A549 (cell line): ENCODE data around the gene PPP2R5E. TPM values are rescaled to one million over a fixed set of nuclear protein-coding genes. Genes with fewer than 3 reads are reported as not detected.

Experiments used
- ATAC-seq, 2 experiments: fragments of 200-7000 bp in 1 of 2; fragments of >200 bp in 1 of 2; cut with Nextera tagmentation in 1 of 2; cut with Tn5 transposase in 1 of 2; 3 replicates each; pipeline versions ENCODE4 v1.8.0 to v1.9.1; 2018 to 2020; ENCODE audit warnings: mild to moderate bottlenecking in 1 of 2, moderate library complexity in 1 of 2
- CTCF ChIA-PET: fragments of 300-600 bp; sonication (Branson Sonifier 250); formaldehyde crosslinking; extraction: SDS; loops from one replicate; lab custom pipeline; 2021; ENCODE audit warnings: antibody characterized with exemption, inconsistent platforms; lab: Yijun Ruan, JAX
- POLR2A ChIA-PET: fragments of 350-600 bp; formaldehyde crosslinking; extraction: SDS; loops from one replicate; lab custom pipeline; 2021; ENCODE audit warnings: antibody characterized with exemption, inconsistent platforms; lab: Yijun Ruan, JAX
- DNase-seq, 2 experiments: peaks; one replicate each; pipeline versions ENCODE4 v3.0.0 to v3.0.0-alpha.2; 2011 to 2016; ENCODE audit warnings: low read depth in 1 of 2, low spot score in 1 of 2
- FAIRE-seq: peaks from 2 replicates; lab custom pipeline; 2011; peaks lifted over from hg19 to GRCh38; lab: Jason Lieb, UNC
- H3K27ac ChIP-seq, 2 experiments: fragments of >200 bp; sonication (Bioruptor Twin); formaldehyde crosslinking; 3 replicates each; pipeline ENCODE4 v1.5.1; 2016 to 2017
- H3K4me1 ChIP-seq: fragments of >200 bp; sonication (Bioruptor Twin); formaldehyde crosslinking; 3 replicates; pipeline ENCODE4 v1.6.1; 2016
- H3K4me2 ChIP-seq: fragments of >200 bp; sonication (Bioruptor Twin); formaldehyde crosslinking; 3 replicates; pipeline ENCODE4 v1.6.1; 2016
- H3K4me3 ChIP-seq: fragments of >200 bp; sonication (Bioruptor Twin); formaldehyde crosslinking; 3 replicates; pipeline ENCODE4 v1.5.1; 2016
- H3K9me3 ChIP-seq: fragments of >200 bp; sonication (Bioruptor Twin); formaldehyde crosslinking; 3 replicates; pipeline ENCODE4 v1.6.1; 2016
- CBX8 ChIP-seq: fragments of 200-600 bp; sonication (generic); IDR thresholded peaks from 2 replicates; pipeline ENCODE4 v1.6.1; 2016
- EHF ChIP-seq: fragments of 250-450 bp; sonication (Bioruptor Pico); IDR thresholded peaks from 2 replicates; pipeline ENCODE4 v1.5.0; 2020; ENCODE audit warnings: mild to moderate bottlenecking
- ELK1 ChIP-seq: fragments of 150-350 bp; IDR thresholded peaks from 2 replicates; pipeline ENCODE4 v1.6.1; 2014; ENCODE audit warnings: low read depth, mild to moderate bottlenecking, low read length
- EP300 ChIP-seq, 2 experiments: fragments of >200 bp; sonication (Bioruptor Twin); formaldehyde crosslinking; IDR thresholded peaks; 2 replicates in 1 of 2; 3 replicates in 1 of 2; pipeline ENCODE4 v1.6.1; 2016 to 2017
- FOSB ChIP-seq: fragments of 250-450 bp; sonication (Bioruptor Pico); IDR thresholded peaks from 2 replicates; pipeline ENCODE4 v1.5.0; 2020; ENCODE audit warnings: mild to moderate bottlenecking, moderate library complexity
- HDAC2 ChIP-seq: fragments of 200-600 bp; sonication (generic); IDR thresholded peaks from 2 replicates; pipeline ENCODE4 v1.6.1; 2016
- HES2 ChIP-seq: fragments of >200 bp; sonication (Bioruptor Twin); formaldehyde crosslinking; IDR thresholded peaks from 2 replicates; pipeline ENCODE4 v1.6.1; 2016
- HMGXB4 ChIP-seq: fragments of 250-450 bp; sonication (Bioruptor Pico); IDR thresholded peaks from 2 replicates; pipeline ENCODE4 v1.5.0; 2021; ENCODE audit warnings: mild to moderate bottlenecking, moderate library complexity, borderline replicate concordance
- HOXB13 ChIP-seq: fragments of 250-450 bp; sonication (Bioruptor Pico); IDR thresholded peaks from 2 replicates; pipeline ENCODE4 v1.5.0; 2020; ENCODE audit warnings: low read depth, mild to moderate bottlenecking, moderate library complexity
- KDM1A ChIP-seq: fragments of 200-600 bp; sonication (generic); IDR thresholded peaks from 2 replicates; pipeline ENCODE4 v1.6.1; 2016; ENCODE audit warnings: low read depth, mild to moderate bottlenecking
- MAZ ChIP-seq: fragments of 150-350 bp; IDR thresholded peaks from 2 replicates; pipeline ENCODE4 v1.6.1; 2014; ENCODE audit warnings: antibody characterized with exemption, low read depth, low read length, borderline replicate concordance
- NFE2L2 ChIP-seq: fragments of 150-350 bp; conservative IDR thresholded peaks from 2 replicates; pipeline ENCODE4 v1.6.1; 2014; ENCODE audit warnings: low read length
- NPAS2 ChIP-seq: fragments of 250-450 bp; sonication (Bioruptor Pico); IDR thresholded peaks from 2 replicates; pipeline ENCODE4 v1.8.0; 2022; ENCODE audit warnings: mild to moderate bottlenecking, moderate library complexity, borderline replicate concordance
- PBX3 ChIP-seq: IDR thresholded peaks from 2 replicates; pipeline ENCODE4 v1.6.1; 2012
- RAD21 ChIP-seq, 2 experiments: fragments of >200 bp in 1 of 2; sonication (Bioruptor Twin) in 1 of 2; formaldehyde crosslinking in 1 of 2; IDR thresholded peaks in 1 of 2; conservative IDR thresholded peaks in 1 of 2; 2 replicates in 1 of 2; 3 replicates in 1 of 2; pipeline ENCODE4 v1.6.1; 2012 to 2018; ENCODE audit warnings: inconsistent platforms in 1 of 2
- RARB ChIP-seq: fragments of 250-450 bp; sonication (Bioruptor Pico); IDR thresholded peaks from 2 replicates; pipeline ENCODE4 v1.8.0; 2021; ENCODE audit warnings: mild to moderate bottlenecking, moderate library complexity
- RCOR1 ChIP-seq: fragments of 150-350 bp; IDR thresholded peaks from 2 replicates; pipeline ENCODE4 v1.6.1; 2014; ENCODE audit warnings: antibody characterized with exemption, low read length, low read depth
- REST ChIP-seq: fragments of 200-600 bp; sonication (generic); IDR thresholded peaks from 2 replicates; pipeline ENCODE4 v1.6.1; 2016; ENCODE audit warnings: antibody characterized with exemption, mild to moderate bottlenecking, moderate library complexity
- RFX5 ChIP-seq: fragments of 450-650 bp; IDR thresholded peaks from 2 replicates; pipeline ENCODE4 v1.7.1; 2014; ENCODE audit warnings: antibody characterized with exemption, mild to moderate bottlenecking, moderate library complexity
- SREBF2 ChIP-seq: fragments of 450-650 bp; IDR thresholded peaks from 2 replicates; pipeline ENCODE4 v1.6.1; 2014; ENCODE audit warnings: mild to moderate bottlenecking, moderate library complexity
- ZC3H11A ChIP-seq: fragments of 450-650 bp; IDR thresholded peaks from 2 replicates; pipeline ENCODE4 v1.6.1; 2014; ENCODE audit warnings: antibody characterized with exemption, mild to moderate bottlenecking
- ZNF302 ChIP-seq: fragments of 250-450 bp; sonication (Bioruptor Pico); IDR thresholded peaks from 2 replicates; pipeline ENCODE4 v1.9.0; 2021; ENCODE audit warnings: inconsistent platforms, mild to moderate bottlenecking, moderate library complexity
- WGBS: methylation state at CpG from one replicate; pipeline ENCODE4 v1.1.6; 2017; ENCODE audit errors: missing lambda C conversion rate; 5-methylcytosine and 5-hydroxymethylcytosine counted together
- polyA plus RNA-seq, 4 experiments: library from polyadenylated mRNA; depleted of rRNA in 3 of 4; stranded (reverse); fragments of >200 nt; fragmentation: RNase III in 1 of 4; extraction: RNeasy Plus Mini Kit Qiagen cat#74134 plus additional on column Dnase treatment in 1 of 4; gene quantifications; 2 replicates in 3 of 4; 3 replicates in 1 of 4; pipeline ENCODE4 v1.2.3, GENCODE V29; 2011 to 2017

PPP2R5E gene
- polyA plus RNA-seq, 2 of the 4 experiments (the other 2 are of a cell fraction) = 21.4 to 23.2 TPM

GRCh38 chr14:63428486-63428885 lies 114.7 kb downstream of the PPP2R5E start:
- H3K27ac ChIP-seq = no peak overlapping the region
- H3K4me2 ChIP-seq = no peak overlapping the region
- POLR2A ChIA-PET = no interaction called here
- WGBS = 90% methylated on average over 1 of the region's 1 CpG
- no peaks in the 10 kb centered on the region for H3K9me3 ChIP-seq
- TF ChIP-seq RFX5 = no peak
- TF ChIP-seq RCOR1 = no peak
- TF ChIP-seq CBX8 = no peak
- no peak for TF ChIP-seq RARB (CRISPR knock-in tag)
- no peak for TF ChIP-seq EHF (CRISPR knock-in tag)
- no peak for TF ChIP-seq EP300 (IDR thresholded peaks at IDR 0.05)
- no peak for TF ChIP-seq SREBF2
- TF ChIP-seq, all 56 proteins: peak for 0
- H3K4me3 ChIP-seq = no peak overlapping the region
- CTCF ChIA-PET = no interaction called here
- peaks cover 17% of the 10 kb centered on the region; the same call in 2 of the 3 replicates for H3K4me1 ChIP-seq
- no peak for DNase-seq
- FAIRE-seq = no peak
- no peak for ATAC-seq

- Histone ChIP-seq H3K27ac (no peak overlapping the region), H3K4me1 (peaks cover 4% of the 10 kb centered on the region; the same call in 2 of the 3 replicates), H3K4me3 (no peak overlapping the region), H3K9me3 (no peaks in the 10 kb centered on the region), H3K4me2 (no peak overlapping the region)
- no peak for ATAC-seq
- no peak for DNase-seq
- FAIRE-seq = no peak
- ChIA-PET CTCF (interaction anchor here (0.7 kb wide), 1 partner anchor 127 kb away, joined by 3 read pairs; no protein-coding TSS in a partner anchor), POLR2A (no interaction called here)
- TF ChIP-seq ZNF302 (CRISPR knock-in tag) (no peak), NFE2L2 (no peak), HES2 (no peak), RAD21 (conservative IDR thresholded peaks at IDR 0.05 in 1 of 2, IDR thresholded peaks at IDR 0.05 in 1 of 2) (no peak), HMGXB4 (no peak), KDM1A (no peak)
- 93% methylated on average over 6 of the region's 6 CpGs for WGBS
Measured at GRCh38 chr14:63426838-63427352, 116.3 kb downstream of the PPP2R5E start.

- Histone ChIP-seq H3K9me3 (no peaks in the 10 kb centered on the region), H3K4me3 (no peak overlapping the region), H3K4me2 (no peak overlapping the region), H3K4me1 (no peaks in the 10 kb centered on the region), H3K27ac (no peak overlapping the region)
- DNase-seq (no peak), ATAC-seq (no peak), FAIRE-seq (no peak)
- POLR2A ChIA-PET = interaction anchor here (0.5 to 0.9 kb wide), 2 partner anchors 26 to 119 kb away, joined by 4 to 5 read pairs; no protein-coding TSS in a partner anchor
- WGBS = 96% methylated on average over 4 of the region's 4 CpGs
- TF ChIP-seq MAZ = no peak
- TF ChIP-seq HDAC2 = no peak
- TF ChIP-seq PBX3 = no peak
- TF ChIP-seq, all 56 proteins: peak for 0
- CTCF ChIA-PET = interaction anchor here (0.6 to 1.6 kb wide), 4 partner anchors 13 to 128 kb away, joined by 3 to 4 read pairs (median 3); no protein-coding TSS in a partner anchor
Measured at GRCh38 chr14:63423889-63424288, 119.3 kb downstream of the PPP2R5E start.

- no peak for DNase-seq
- POLR2A ChIA-PET = interaction anchor here (0.5 to 0.9 kb wide), 2 partner anchors 26 to 119 kb away, joined by 4 to 5 read pairs; no protein-coding TSS in a partner anchor
- TF ChIP-seq NPAS2 (CRISPR knock-in tag) (no peak), RFX5 (no peak), ZC3H11A (no peak), NFE2L2 (no peak), MAZ (no peak), REST (no peak), FOSB (no peak), RCOR1 (no peak), ELK1 (no peak), HOXB13 (CRISPR knock-in tag) (no peak)
Measured at GRCh38 chr14:63423381-63423780, 119.8 kb downstream of the PPP2R5E start.

More at GRCh38 chr14:63423381-63423780, 119.8 kb downstream of the PPP2R5E start:
- Histone ChIP-seq H3K9me3 (no peaks in the 10 kb centered on the region), H3K4me3 (no peak overlapping the region), H3K27ac (no peak overlapping the region), H3K4me2 (no peak overlapping the region), H3K4me1 (no peaks in the 10 kb centered on the region)
- no peak for ATAC-seq
- WGBS = 90% methylated on average over 2 of the region's 2 CpGs
- CTCF ChIA-PET = interaction anchor here (1.4 kb wide), 1 partner anchor 34 kb away, joined by 3 read pairs; no protein-coding TSS in a partner anchor
- no peak for FAIRE-seq
